Naive thymus-derived CD4-positive, alpha-beta T cell (primary cell): ENCODE results near the gene FRMD4A. TPM values are rescaled to one million over a fixed set of nuclear protein-coding genes. Genes with fewer than 3 reads are reported as not detected.

Source experiments
- ATAC-seq: fragments of 150-1000 bp; cut with Tn5 transposase; 2 replicates; pipeline ENCODE4 v1.10.0; 2021; ENCODE audit warnings: mild to moderate bottlenecking, moderate library complexity
- CTCF ChIA-PET: fragments of 350-600 bp; sonication (Branson Sonifier 250); formaldehyde crosslinking; loops from one replicate; lab custom pipeline; 2021; ENCODE audit warnings: antibody characterized with exemption; lab: Charles Lee
- POLR2A ChIA-PET: fragments of 350-600 bp; sonication (Branson Sonifier 250); formaldehyde crosslinking; loops from one replicate; lab custom pipeline; 2021; ENCODE audit warnings: antibody characterized with exemption, inconsistent platforms; lab: Charles Lee
- DNase-seq, 9 donors: peaks; one replicate each; pipeline versions ENCODE4 v3.0.0 to v3.0.0-alpha.2; 2020 to 2022; ENCODE audit warnings: mixed read lengths in 1 of 9
- H3K27ac ChIP-seq: one replicate; pipeline ENCODE4 v1.7.0; 2013; ENCODE audit warnings: mild to moderate bottlenecking, low read depth, low read length, moderate library complexity
- H3K27me3 ChIP-seq, 2 donors: one replicate each; pipeline ENCODE4 v1.7.0; 2013; ENCODE audit warnings: low read length in 2 of 2, mild to moderate bottlenecking in 2 of 2, moderate library complexity in 2 of 2; ENCODE audit not compliant: control insufficient read depth in 2 of 2, insufficient read depth in 2 of 2
- H3K36me3 ChIP-seq, 3 experiments: 1 replicate in 2 of 3; 2 replicates in 1 of 3; pipeline ENCODE4 v1.7.0; 2013; ENCODE audit warnings: low read length in 3 of 3, mild to moderate bottlenecking in 3 of 3, moderate library complexity in 1 of 3; ENCODE audit not compliant: insufficient read depth in 3 of 3, control insufficient read depth in 2 of 3
- H3K4me1 ChIP-seq, 2 donors: one replicate each; pipeline ENCODE4 v1.7.0; 2013; ENCODE audit warnings: low read length in 2 of 2, mild to moderate bottlenecking in 2 of 2, moderate library complexity in 1 of 2; ENCODE audit not compliant: control insufficient read depth in 2 of 2, insufficient read depth in 2 of 2
- H3K4me3 ChIP-seq: 2 replicates; pipeline ENCODE4 v1.7.0; 2013; ENCODE audit warnings: mild to moderate bottlenecking, low read length
- H3K9me3 ChIP-seq, 3 experiments: 1 replicate in 2 of 3; 2 replicates in 1 of 3; pipeline ENCODE4 v1.7.0; 2013; ENCODE audit warnings: low read length in 3 of 3; ENCODE audit not compliant: control insufficient read depth in 2 of 3
- H3K27ac Mint-ChIP-seq, 9 donors: one replicate each; pipeline ENCODE4 v1.8.0; 2020 to 2022; ENCODE audit warnings: mixed read lengths in 9 of 9, mild to moderate bottlenecking in 8 of 9, moderate library complexity in 5 of 9, inconsistent platforms in 2 of 9
- H3K27me3 Mint-ChIP-seq, 5 donors: one replicate each; pipeline ENCODE4 v1.8.0; 2021 to 2022; ENCODE audit warnings: mixed read lengths in 5 of 5, mild to moderate bottlenecking in 1 of 5
- H3K36me3 Mint-ChIP-seq, 5 donors: one replicate each; pipeline ENCODE4 v1.8.0; 2020 to 2022; ENCODE audit warnings: mixed read lengths in 5 of 5, mild to moderate bottlenecking in 3 of 5, inconsistent platforms in 1 of 5
- H3K4me1 Mint-ChIP-seq, 7 donors: one replicate each; pipeline ENCODE4 v1.8.0; 2020 to 2022; ENCODE audit warnings: mixed read lengths in 7 of 7, mild to moderate bottlenecking in 3 of 7, inconsistent platforms in 1 of 7
- H3K4me3 Mint-ChIP-seq, 10 donors: one replicate each; pipeline ENCODE4 v1.8.0; 2020 to 2022; ENCODE audit warnings: mild to moderate bottlenecking in 10 of 10, mixed read lengths in 10 of 10, moderate library complexity in 6 of 10, inconsistent platforms in 2 of 10
- H3K9me3 Mint-ChIP-seq, 11 donors: one replicate each; pipeline ENCODE4 v1.8.0; 2020 to 2022; ENCODE audit warnings: mixed read lengths in 11 of 11, mild to moderate bottlenecking in 4 of 11, inconsistent platforms in 1 of 11, moderate library complexity in 1 of 11
- intact Hi-C, 2 donors: fragments of 100-400 bp; cut with micrococcal nuclease; formaldehyde crosslinking; loops; one replicate each; pipeline ENCODE4 v1.15.1; 2023
- polyA plus RNA-seq, 2 donors: library from polyadenylated mRNA; unstranded; fragments of 300-500 nt; fragmentation: Illumina TruSeq; gene quantifications; one replicate each; pipeline ENCODE4 v1.2.3, GENCODE V29; 2021
- total RNA-seq, 6 experiments: library from RNA in 5 of 6; stranded (reverse) in 5 of 6; gene quantifications; 1 replicate in 5 of 6; 2 replicates in 1 of 6; pipeline ENCODE4 v1.2.3 and lab custom pipeline; 2021 to 2026

The FRMD4A gene
- total and polyA plus RNA-seq, 7 experiments from 2014 or later = 0.10 to 3.1 (median 0.62) TPM

DNA sequence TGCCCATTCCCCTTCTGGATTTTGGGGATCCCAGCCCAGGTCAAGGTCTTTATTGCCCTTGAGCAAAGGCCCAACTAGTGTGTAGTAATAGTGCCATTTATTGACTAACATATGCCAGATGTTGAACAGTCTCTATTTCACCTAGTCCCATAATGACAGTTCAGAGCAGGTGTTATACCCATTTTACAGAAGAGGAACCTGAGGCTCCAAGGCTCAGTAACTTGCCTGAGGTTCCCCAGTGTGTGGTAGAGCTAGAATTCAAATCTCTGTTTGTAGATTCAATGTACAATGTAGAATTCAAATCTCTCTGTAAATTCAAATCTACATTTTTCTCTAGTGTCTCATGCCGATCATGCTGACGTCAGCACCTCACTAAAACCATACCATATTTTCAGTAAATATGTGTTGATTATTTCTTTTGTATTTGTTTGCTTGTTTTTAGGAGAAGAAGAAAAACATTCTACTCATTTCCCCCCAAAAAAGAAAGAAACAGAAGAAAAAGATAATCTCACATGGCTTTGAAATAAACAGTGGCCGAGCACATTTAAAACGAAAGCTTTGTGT, 414.3 kb downstream of the FRMD4A start:
- CTCF ChIA-PET = no interaction called here
- no peak for ATAC-seq
- Histone ChIP-seq H3K4me1 (no peaks in the 10 kb centered on the region), H3K4me3 (no peak overlapping the region), H3K36me3 (no peaks in the 10 kb centered on the region), H3K9me3 (no peaks in the 10 kb centered on the region), H3K27ac (no peak overlapping the region), H3K27me3 (no peaks in the 10 kb centered on the region)
- no peak for DNase-seq
- intact Hi-C loops = no loop called here
- Mint-ChIP-seq H3K27me3 (peaks cover 0 to 13% (median 0%) of the 10 kb centered on the region in 5 donors), H3K27ac (no peak overlapping the region), H3K9me3 (no peaks in the 10 kb centered on the region), H3K4me1 (peaks cover 0 to 6% (median 0%) of the 10 kb centered on the region in 7 donors), H3K36me3 (no peaks in the 10 kb centered on the region), H3K4me3 (no peak overlapping the region)
- POLR2A ChIA-PET = interaction anchor here (0.6 kb wide), 1 partner anchor 64 kb away, joined by 3 read pairs; no protein-coding TSS in a partner anchor

DNA sequence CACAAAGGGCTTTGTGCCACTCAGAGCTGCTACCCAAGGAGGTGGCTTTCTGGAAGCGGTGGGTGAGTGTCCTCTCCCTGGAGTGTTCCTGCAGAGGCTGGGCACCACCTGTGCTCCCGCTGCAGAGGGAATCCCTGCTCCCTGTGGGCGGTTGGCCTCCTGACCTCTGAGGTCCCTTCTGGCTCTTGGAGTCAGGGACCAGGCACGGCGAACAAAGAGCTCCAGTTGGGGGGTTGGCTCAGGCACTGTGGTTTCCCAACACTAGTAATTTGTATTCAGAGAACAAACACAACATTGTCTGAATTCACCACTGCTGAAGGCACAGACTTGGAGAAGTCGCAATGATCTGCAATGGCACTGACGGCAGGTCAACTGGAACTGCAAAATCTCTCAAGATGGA, 415.0 kb downstream of the FRMD4A start:
- Histone ChIP-seq H3K27me3 (no peaks in the 10 kb centered on the region), H3K4me3 (no peak overlapping the region), H3K4me1 (no peaks in the 10 kb centered on the region), H3K27ac (no peak overlapping the region), H3K9me3 (no peaks in the 10 kb centered on the region), H3K36me3 (no peaks in the 10 kb centered on the region)
- Mint-ChIP-seq H3K27me3 (peaks cover 0 to 7% (median 0%) of the 10 kb centered on the region in 5 donors), H3K9me3 (no peaks in the 10 kb centered on the region), H3K27ac (no peak overlapping the region), H3K36me3 (no peaks in the 10 kb centered on the region), H3K4me3 (no peak overlapping the region), H3K4me1 (peaks cover 0 to 11% (median 2%) of the 10 kb centered on the region in 7 donors)
- POLR2A ChIA-PET = no interaction called here
- ATAC-seq = no peak
- intact Hi-C loops = no loop called here
- DNase-seq = no peak
- CTCF ChIA-PET = no interaction called here

DNA sequence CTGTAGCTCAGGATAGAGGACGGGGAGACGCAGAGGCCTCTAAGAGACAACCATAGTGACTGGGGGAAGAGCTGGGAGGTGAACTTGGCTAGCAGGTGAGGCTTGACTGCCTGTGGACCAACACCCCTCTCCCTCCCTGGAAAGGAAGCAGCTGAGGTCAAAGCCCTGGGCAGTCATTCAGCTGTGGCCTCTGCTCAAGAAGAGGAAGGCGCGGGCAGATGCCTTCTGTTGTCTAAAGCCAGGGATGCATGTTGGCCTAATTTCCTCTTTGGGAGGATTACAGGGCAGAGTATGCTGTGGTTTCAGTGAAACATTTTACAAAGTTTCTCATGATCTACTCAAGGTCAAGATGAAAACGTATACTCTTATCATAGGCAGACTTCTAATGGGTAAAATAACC, 416.8 kb downstream of the FRMD4A start:
- POLR2A ChIA-PET = no interaction called here

DNA sequence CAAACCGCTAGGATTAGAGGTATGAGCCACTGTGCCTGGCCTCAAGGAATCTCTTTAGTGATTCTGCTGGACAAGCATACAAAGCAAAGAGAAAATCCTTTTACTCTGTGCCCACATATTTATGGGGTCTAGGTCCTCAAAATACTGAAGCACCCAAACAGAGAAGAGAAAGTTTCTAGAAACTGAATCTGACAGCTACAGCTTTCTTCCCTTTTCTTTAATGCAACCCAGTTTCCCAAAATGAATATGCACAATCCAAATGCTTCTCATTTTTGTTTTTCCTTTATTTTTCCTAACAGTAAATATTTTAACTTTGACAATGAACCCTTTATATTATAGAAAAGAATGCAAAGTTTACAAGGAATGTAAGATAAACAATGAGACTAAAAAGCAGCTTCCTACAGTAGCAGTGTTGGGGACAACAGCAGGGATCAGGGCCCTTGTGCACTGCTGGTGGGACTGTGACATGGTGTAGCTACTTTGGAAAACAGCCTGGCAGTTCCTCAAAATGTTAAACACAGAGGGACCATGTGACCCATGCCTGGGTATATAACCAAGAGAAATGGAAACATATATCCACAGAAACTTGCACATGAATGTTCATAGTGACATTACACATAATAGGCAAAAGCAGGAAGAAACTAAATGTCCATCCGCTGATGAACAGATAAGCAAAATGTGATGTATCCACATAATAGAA, 418.8 kb downstream of the FRMD4A start:
- Histone ChIP-seq H3K9me3 (no peaks in the 10 kb centered on the region), H3K4me1 (no peaks in the 10 kb centered on the region), H3K36me3 (no peaks in the 10 kb centered on the region), H3K27me3 (no peaks in the 10 kb centered on the region), H3K4me3 (no peak overlapping the region), H3K27ac (no peak overlapping the region)
- peaks cover 0 to 12% (median 4%) of the 10 kb centered on the region in 7 donors for H3K4me1 Mint-ChIP-seq
- H3K9me3 Mint-ChIP-seq = no peaks in the 10 kb centered on the region
- H3K27me3 Mint-ChIP-seq = peaks cover 0 to 10% (median 0%) of the 10 kb centered on the region in 5 donors
- no peak overlapping the region for H3K4me3 Mint-ChIP-seq
- CTCF ChIA-PET = no interaction called here
- intact Hi-C loops = no loop called here
- DNase-seq (no peak), ATAC-seq (no peak)
- H3K27ac Mint-ChIP-seq = no peak overlapping the region
- no peaks in the 10 kb centered on the region for H3K36me3 Mint-ChIP-seq
- POLR2A ChIA-PET = no interaction called here

More for the DNA sequence above, 416.8 kb downstream of the FRMD4A start:
- Mint-ChIP-seq H3K9me3 (no peaks in the 10 kb centered on the region), H3K4me1 (peaks cover 0 to 12% (median 4%) of the 10 kb centered on the region in 7 donors), H3K27ac (no peak overlapping the region), H3K36me3 (no peaks in the 10 kb centered on the region), H3K4me3 (no peak overlapping the region), H3K27me3 (peaks cover 0 to 10% (median 0%) of the 10 kb centered on the region in 5 donors)
- no peak overlapping the region for H3K27ac ChIP-seq
- H3K36me3 ChIP-seq = no peaks in the 10 kb centered on the region
- no peaks in the 10 kb centered on the region for H3K9me3 ChIP-seq
- H3K4me1 ChIP-seq = no peaks in the 10 kb centered on the region
- intact Hi-C loops = no loop called here
- ATAC-seq = no peak
- CTCF ChIA-PET = no interaction called here
- H3K4me3 ChIP-seq = no peak overlapping the region
- no peak for DNase-seq
- no peaks in the 10 kb centered on the region for H3K27me3 ChIP-seq

DNA sequence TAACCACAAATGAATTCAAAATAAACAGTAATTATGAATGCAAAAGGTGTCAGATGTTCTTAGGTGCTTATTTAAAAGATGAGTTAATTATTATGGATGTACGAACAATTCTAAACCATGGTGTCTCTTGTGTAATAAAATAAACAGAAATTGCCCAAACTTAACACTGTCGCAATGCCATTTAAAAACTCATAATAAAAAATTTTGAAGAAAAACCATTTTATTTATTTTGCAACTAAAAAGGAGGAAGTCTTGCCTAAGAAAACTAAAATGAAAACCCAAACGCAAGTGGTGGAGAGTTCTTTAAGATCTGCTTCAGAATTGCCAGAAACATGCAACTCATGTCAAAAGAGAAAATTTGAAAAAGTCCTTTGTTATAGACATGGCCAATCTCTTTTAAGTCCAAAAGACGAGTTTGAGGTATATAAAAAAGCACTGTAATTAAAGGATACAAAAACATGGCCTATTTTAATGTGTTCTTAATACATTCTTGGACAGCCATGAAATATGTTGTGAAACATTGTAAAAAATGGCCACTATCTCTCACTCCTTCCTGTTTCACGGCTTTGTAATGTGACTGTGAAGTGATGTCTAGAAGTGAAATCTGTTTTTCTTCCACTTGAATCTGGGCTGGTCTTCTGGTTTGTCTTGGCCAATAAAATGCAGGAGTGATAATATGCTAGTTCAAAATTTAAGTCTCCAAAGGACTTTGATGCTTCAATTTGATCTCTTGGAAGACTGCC, 421.0 kb downstream of the FRMD4A start:
- Histone ChIP-seq H3K27ac (no peak overlapping the region), H3K4me1 (no peaks in the 10 kb centered on the region), H3K27me3 (no peaks in the 10 kb centered on the region), H3K4me3 (no peak overlapping the region), H3K36me3 (no peaks in the 10 kb centered on the region), H3K9me3 (no peaks in the 10 kb centered on the region)
- Mint-ChIP-seq H3K27me3 (peaks cover 0 to 10% (median 0%) of the 10 kb centered on the region in 5 donors), H3K4me1 (peaks cover 0 to 12% (median 6%) of the 10 kb centered on the region in 7 donors), H3K9me3 (no peaks in the 10 kb centered on the region), H3K27ac (no peak overlapping the region), H3K36me3 (no peaks in the 10 kb centered on the region), H3K4me3 (no peak overlapping the region)
- intact Hi-C loops = no loop called here
- ChIA-PET POLR2A (no interaction called here), CTCF (no interaction called here)
- DNase-seq = no peak
- ATAC-seq = no peak

DNA sequence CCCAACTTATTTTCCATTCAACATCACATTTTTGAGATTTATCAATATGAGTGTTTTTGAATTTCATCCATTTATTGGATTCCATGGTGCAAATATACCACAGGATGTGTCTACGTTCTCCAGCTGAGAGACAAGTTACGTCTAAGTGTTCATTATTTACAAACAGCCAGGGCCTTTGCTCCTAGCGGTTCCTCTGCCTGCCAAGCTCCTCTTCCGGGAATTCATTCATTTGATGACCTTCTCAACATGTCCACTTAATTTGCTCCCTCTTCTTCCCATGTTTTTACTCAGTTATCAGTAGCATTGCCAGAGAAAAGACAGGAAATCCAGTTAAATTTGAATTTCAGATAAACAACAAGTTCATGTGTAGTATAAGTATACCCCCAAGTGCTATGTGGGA, 422.2 kb downstream of the FRMD4A start:
- Histone ChIP-seq H3K27me3 (no peaks in the 10 kb centered on the region), H3K4me3 (no peak overlapping the region), H3K36me3 (no peaks in the 10 kb centered on the region), H3K27ac (no peak overlapping the region), H3K4me1 (no peaks in the 10 kb centered on the region), H3K9me3 (no peaks in the 10 kb centered on the region)
- no peaks in the 10 kb centered on the region for H3K9me3 Mint-ChIP-seq
- H3K27me3 Mint-ChIP-seq = peaks cover 0 to 12% (median 0%) of the 10 kb centered on the region in 5 donors
- ChIA-PET POLR2A (no interaction called here), CTCF (interaction anchor here (0.9 kb wide), 1 partner anchor 118 kb away, joined by 3 read pairs; no protein-coding TSS in a partner anchor)
- no peak overlapping the region for H3K4me3 Mint-ChIP-seq
- intact Hi-C loops = no loop called here
- no peaks in the 10 kb centered on the region for H3K36me3 Mint-ChIP-seq
- ATAC-seq = no peak
- peaks cover 0 to 11% (median 7%) of the 10 kb centered on the region in 7 donors for H3K4me1 Mint-ChIP-seq
- DNase-seq = no peak
- H3K27ac Mint-ChIP-seq = no peak overlapping the region
